Sigmoid colon (tissue), 7 donors: Measurements from ENCODE around the gene TTC27. TPM values are rescaled to one million over a fixed set of nuclear protein-coding genes. Genes with fewer than 3 reads are reported as not detected.

Source experiments
- DNase-seq: peaks from one replicate; pipeline ENCODE4 v3.0.0-alpha.2; 2019
- H3K27ac ChIP-seq, 4 donors: fragments of 200-600 bp; sonication (generic); one replicate each; pipeline ENCODE4 v1.5.1; 2016 to 2019; ENCODE audit warnings: mild to moderate bottlenecking in 1 of 4
- H3K27me3 ChIP-seq, 3 donors: fragments of 200-600 bp; sonication (generic); one replicate each; pipeline ENCODE4 v1.5.1; 2019; ENCODE audit warnings: mild to moderate bottlenecking in 1 of 3
- H3K36me3 ChIP-seq, 4 donors: fragments of 200-600 bp; sonication (generic); one replicate each; pipeline ENCODE4 v1.5.1; 2016 to 2019
- H3K4me1 ChIP-seq, 4 donors: fragments of 200-600 bp; sonication (generic); one replicate each; pipeline ENCODE4 v1.5.1; 2017 to 2019
- H3K4me3 ChIP-seq, 4 donors: fragments of 200-600 bp; sonication (generic); one replicate each; pipeline ENCODE4 v1.5.1; 2017 to 2019; ENCODE audit warnings: mild to moderate bottlenecking in 2 of 4, moderate library complexity in 1 of 4
- H3K9me3 ChIP-seq, 4 donors: fragments of 200-600 bp in 3 of 4; sonication (generic) in 3 of 4; one replicate each; pipeline versions ENCODE4 v1.5.1 to v1.6.1; 2013 to 2019
- CTCF ChIP-seq, 4 experiments: fragments of 450-650 bp in 3 of 4; fragments of 200-600 bp in 1 of 4; IDR thresholded peaks; one replicate each; pipeline ENCODE4 v1.5.1; 2016 to 2019; ENCODE audit warnings: antibody characterized with exemption in 4 of 4, mild to moderate bottlenecking in 3 of 4, moderate library complexity in 2 of 4
- EP300 ChIP-seq, 4 donors: sonication (generic); formaldehyde crosslinking; IDR thresholded peaks; one replicate each; pipeline ENCODE4 v1.6.1; 2017; ENCODE audit warnings: antibody characterized with exemption in 4 of 4
- POLR2A ChIP-seq, 2 donors: fragments of 450-650 bp; IDR thresholded peaks; one replicate each; pipeline ENCODE4 v1.6.1; 2016; ENCODE audit warnings: antibody characterized with exemption in 2 of 2, mild to moderate bottlenecking in 2 of 2, moderate library complexity in 2 of 2
- POLR2AphosphoS5 ChIP-seq, 4 donors: sonication (generic); formaldehyde crosslinking; IDR thresholded peaks; one replicate each; pipeline ENCODE4 v1.6.1; 2017; ENCODE audit warnings: antibody characterized with exemption in 4 of 4
- WGBS, 2 donors: extraction: QIAGEN DNeasy Blood & Tissue Kit; methylation state at CpG; one replicate each; pipeline ENCODE4 v1.1.7; 2013; 5-methylcytosine and 5-hydroxymethylcytosine counted together
- intact Hi-C: fragments of 100-400 bp; cut with DNase I; formaldehyde crosslinking; loops from one replicate; pipeline ENCODE4 v1.15.1; 2023
- polyA plus RNA-seq, 3 donors: library from polyadenylated mRNA; stranded (reverse); fragments of 200-250 nt; gene quantifications; one replicate each; pipeline ENCODE4 v1.2.3, GENCODE V29; 2013
- total RNA-seq, 4 donors: library from RNA; depleted of rRNA; stranded (reverse); fragments of >200 nt; gene quantifications; one replicate each; pipeline ENCODE4 v1.1.0, GENCODE V29; 2016
- donor health status: healthy with polysubstance abuse.
- donor health status: Bipolar disorder and iron deficiency.
- donor health status: healthy.

The TTC27 gene
- total and polyA plus RNA-seq, 7 donors: 3.0 to 22.5 (median 14.1) TPM

- Histone ChIP-seq H3K27me3 (no peaks in the 10 kb centered on the region), H3K27ac (no peak overlapping the region), H3K36me3 (no peaks in the 10 kb centered on the region), H3K4me1 (no peaks in the 10 kb centered on the region), H3K4me3 (no peak overlapping the region), H3K9me3 (no peaks in the 10 kb centered on the region)
- intact Hi-C loops: no loop called here
- DNase-seq: no peak
- WGBS, 2 donors: 82 to 88% methylated on average over 4 of the region's 4 CpGs
- TF ChIP-seq EP300 (IDR thresholded peaks at IDR 0.05) (no peak), POLR2AphosphoS5 (IDR thresholded peaks at IDR 0.05) (no peak), POLR2A (IDR thresholded peaks at IDR 0.05) (no peak), CTCF (IDR thresholded peaks at IDR 0.05) (no peak)
Measured at GRCh38 chr2:32696439-32696838, 68.6 kb downstream of the TTC27 start.

GRCh38 chr2:32697156-32697555, 69.3 kb downstream of the TTC27 start:
- intact Hi-C loops: no loop called here
- no peaks in the 10 kb centered on the region for H3K4me1 ChIP-seq
- H3K27ac ChIP-seq: no peak overlapping the region
- no peak for DNase-seq
- no peaks in the 10 kb centered on the region for H3K27me3 ChIP-seq
- H3K9me3 ChIP-seq: no peaks in the 10 kb centered on the region
- no peak overlapping the region for H3K4me3 ChIP-seq
- H3K36me3 ChIP-seq: no peaks in the 10 kb centered on the region
- no peak for TF ChIP-seq POLR2A (IDR thresholded peaks at IDR 0.05)
- TF ChIP-seq EP300 (IDR thresholded peaks at IDR 0.05): no peak
- no peak for TF ChIP-seq POLR2AphosphoS5 (IDR thresholded peaks at IDR 0.05)
- TF ChIP-seq CTCF (IDR thresholded peaks at IDR 0.05): no peak

- WGBS, 2 donors: 96 to 100% methylated on average over 1 of the region's 1 CpG
Measured at GRCh38 chr2:32699151-32699550, 71.3 kb downstream of the TTC27 start.

GRCh38 chr2:32701806-32702205, 74.0 kb downstream of the TTC27 start:
- Histone ChIP-seq H3K36me3 (peaks cover 0 to 27% (median 3%) of the 10 kb centered on the region in 4 donors), H3K4me1 (no peaks in the 10 kb centered on the region), H3K9me3 (no peaks in the 10 kb centered on the region), H3K4me3 (no peak overlapping the region), H3K27ac (no peak overlapping the region), H3K27me3 (no peaks in the 10 kb centered on the region)
- intact Hi-C loops: no loop called here
- TF ChIP-seq POLR2AphosphoS5 (IDR thresholded peaks at IDR 0.05) (no peak), CTCF (IDR thresholded peaks at IDR 0.05) (no peak), POLR2A (IDR thresholded peaks at IDR 0.05) (no peak)
- WGBS, 2 donors: 90 to 97% methylated on average over 5 of the region's 5 CpGs
- DNase-seq: no peak

More at GRCh38 chr2:32699151-32699550, 71.3 kb downstream of the TTC27 start:
- intact Hi-C loops: no loop called here
- TF ChIP-seq EP300 (IDR thresholded peaks at IDR 0.05): no peak
- no peak for TF ChIP-seq POLR2AphosphoS5 (IDR thresholded peaks at IDR 0.05)
- no peak for TF ChIP-seq POLR2A (IDR thresholded peaks at IDR 0.05)
- TF ChIP-seq CTCF (IDR thresholded peaks at IDR 0.05): no peak
- no peaks in the 10 kb centered on the region for H3K9me3 ChIP-seq
- no peak for DNase-seq
- H3K27ac ChIP-seq: no peak overlapping the region
- H3K36me3 ChIP-seq: peaks cover 0 to 14% (median 3%) of the 10 kb centered on the region in 4 donors
- no peaks in the 10 kb centered on the region for H3K4me1 ChIP-seq
- H3K27me3 ChIP-seq: no peaks in the 10 kb centered on the region
- no peak overlapping the region for H3K4me3 ChIP-seq

- H3K9me3 ChIP-seq: no peaks in the 10 kb centered on the region
- 96 to 98% methylated on average over 5 of the region's 5 CpGs for WGBS, 2 donors
- no peaks in the 10 kb centered on the region for H3K4me1 ChIP-seq
- intact Hi-C loops: no loop called here
- H3K27ac ChIP-seq: no peak overlapping the region
- DNase-seq: no peak
- peaks cover 0 to 32% (median 3%) of the 10 kb centered on the region in 4 donors for H3K36me3 ChIP-seq
- TF ChIP-seq CTCF (IDR thresholded peaks at IDR 0.05) (no peak), EP300 (IDR thresholded peaks at IDR 0.05) (no peak)
- H3K27me3 ChIP-seq: no peaks in the 10 kb centered on the region
- no peak overlapping the region for H3K4me3 ChIP-seq
Measured at GRCh38 chr2:32702303-32703064, 74.6 kb downstream of the TTC27 start.
